Measurements from ENCODE around the gene TULP4. TPM values are rescaled to one million over a fixed set of nuclear protein-coding genes. Genes with fewer than 3 reads are reported as not detected.

Gene TULP4
- total RNA-seq, 1 donor from 2014 or later: 406 TPM

DNA sequence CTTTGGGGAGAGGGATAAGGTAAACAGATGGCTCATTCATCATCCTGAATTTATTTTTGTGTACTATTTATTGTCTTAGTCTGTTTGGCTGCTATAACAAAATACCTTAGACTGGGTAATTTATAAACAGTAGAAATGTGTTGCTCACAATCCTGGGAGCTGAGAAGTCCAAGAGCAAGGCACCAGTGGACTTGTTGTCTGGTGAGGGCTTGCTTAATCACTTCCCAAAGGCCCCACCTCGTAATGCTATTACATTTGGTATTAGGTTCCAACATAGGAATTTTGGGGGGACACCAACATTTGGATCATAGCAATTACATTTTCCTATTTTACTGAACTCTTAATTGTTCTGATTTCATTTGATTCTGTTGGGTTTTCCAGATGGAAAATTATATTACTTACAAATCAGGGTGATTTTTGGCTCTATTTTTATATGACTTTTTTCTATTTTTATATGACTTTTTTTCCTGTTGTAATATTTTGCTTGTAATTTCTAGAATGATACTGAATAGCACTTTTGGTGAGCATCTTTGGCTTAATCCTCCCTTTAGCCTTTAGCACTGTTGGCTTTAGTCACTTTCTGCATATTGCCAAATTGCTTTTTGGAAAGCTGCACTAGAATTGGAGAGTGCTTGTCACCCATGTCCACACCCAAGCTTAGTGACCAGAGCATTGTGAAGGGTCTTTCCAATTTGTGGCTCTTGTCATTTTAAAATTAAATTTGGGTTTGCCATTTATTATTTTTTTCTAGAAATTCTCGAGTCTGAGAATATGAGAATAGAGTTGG lies 43.7 kb upstream of the TULP4 start:
- Mint-ChIP-seq H3K36me3 (ENCODE audit: unreplicated experiment) (peaks cover 4% of the 10 kb centered on the region), H3K9me3 (ENCODE audit: unreplicated experiment) (peaks cover 2% of the 10 kb centered on the region), H3K27me3 (ENCODE audit: unreplicated experiment) (no peaks in the 10 kb centered on the region), H3K4me1 (ENCODE audit: low read depth, unreplicated experiment) (peaks cover 7% of the 10 kb centered on the region), H3K4me3 (ENCODE audit: unreplicated experiment) (no peak overlapping the region), H3K27ac (ENCODE audit: unreplicated experiment) (no peak overlapping the region)
- DNase-seq: no peak
- TF ChIP-seq, protein P1, sequence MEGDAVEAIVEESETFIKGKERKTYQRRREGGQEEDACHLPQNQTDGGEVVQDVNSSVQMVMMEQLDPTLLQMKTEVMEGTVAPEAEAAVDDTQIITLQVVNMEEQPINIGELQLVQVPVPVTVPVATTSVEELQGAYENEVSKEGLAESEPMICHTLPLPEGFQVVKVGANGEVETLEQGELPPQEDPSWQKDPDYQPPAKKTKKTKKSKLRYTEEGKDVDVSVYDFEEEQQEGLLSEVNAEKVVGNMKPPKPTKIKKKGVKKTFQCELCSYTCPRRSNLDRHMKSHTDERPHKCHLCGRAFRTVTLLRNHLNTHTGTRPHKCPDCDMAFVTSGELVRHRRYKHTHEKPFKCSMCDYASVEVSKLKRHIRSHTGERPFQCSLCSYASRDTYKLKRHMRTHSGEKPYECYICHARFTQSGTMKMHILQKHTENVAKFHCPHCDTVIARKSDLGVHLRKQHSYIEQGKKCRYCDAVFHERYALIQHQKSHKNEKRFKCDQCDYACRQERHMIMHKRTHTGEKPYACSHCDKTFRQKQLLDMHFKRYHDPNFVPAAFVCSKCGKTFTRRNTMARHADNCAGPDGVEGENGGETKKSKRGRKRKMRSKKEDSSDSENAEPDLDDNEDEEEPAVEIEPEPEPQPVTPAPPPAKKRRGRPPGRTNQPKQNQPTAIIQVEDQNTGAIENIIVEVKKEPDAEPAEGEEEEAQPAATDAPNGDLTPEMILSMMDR (IDR thresholded peaks at IDR 0.05; ENCODE audit: partially characterized antibody, unreplicated experiment): no peak

DNA sequence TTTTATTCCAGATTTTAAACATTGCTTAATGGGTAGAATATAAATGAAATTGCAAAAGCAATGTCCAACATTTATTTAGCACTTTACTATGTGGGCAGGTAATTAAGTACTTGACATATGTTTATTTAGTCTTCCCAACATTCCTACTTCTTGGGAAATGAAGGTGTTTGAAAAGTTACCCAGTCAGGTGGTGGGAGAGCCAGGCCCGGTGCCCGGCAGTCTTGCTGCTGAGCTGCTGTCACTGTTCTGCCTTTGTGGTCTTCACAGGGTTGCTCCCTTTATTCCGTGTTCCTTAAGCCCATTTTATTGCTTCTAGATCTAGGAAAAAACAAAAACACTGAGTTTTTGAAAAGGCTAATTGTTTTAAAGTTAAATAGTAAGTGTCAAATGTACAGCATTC lies 42.6 kb upstream of the TULP4 start:
- peaks cover 2% of the 10 kb centered on the region for H3K9me3 Mint-ChIP-seq (ENCODE audit: unreplicated experiment)
- peaks cover 5% of the 10 kb centered on the region for H3K36me3 Mint-ChIP-seq (ENCODE audit: unreplicated experiment)
- no peak overlapping the region for H3K4me3 Mint-ChIP-seq (ENCODE audit: unreplicated experiment)
- TF ChIP-seq, protein P1 (IDR thresholded peaks at IDR 0.05; ENCODE audit: partially characterized antibody, unreplicated experiment): no peak
- H3K27me3 Mint-ChIP-seq (ENCODE audit: unreplicated experiment): no peaks in the 10 kb centered on the region
- no peak for DNase-seq
- H3K4me1 Mint-ChIP-seq (ENCODE audit: low read depth, unreplicated experiment): peaks cover 7% of the 10 kb centered on the region
- no peak overlapping the region for H3K27ac Mint-ChIP-seq (ENCODE audit: unreplicated experiment)

DNA sequence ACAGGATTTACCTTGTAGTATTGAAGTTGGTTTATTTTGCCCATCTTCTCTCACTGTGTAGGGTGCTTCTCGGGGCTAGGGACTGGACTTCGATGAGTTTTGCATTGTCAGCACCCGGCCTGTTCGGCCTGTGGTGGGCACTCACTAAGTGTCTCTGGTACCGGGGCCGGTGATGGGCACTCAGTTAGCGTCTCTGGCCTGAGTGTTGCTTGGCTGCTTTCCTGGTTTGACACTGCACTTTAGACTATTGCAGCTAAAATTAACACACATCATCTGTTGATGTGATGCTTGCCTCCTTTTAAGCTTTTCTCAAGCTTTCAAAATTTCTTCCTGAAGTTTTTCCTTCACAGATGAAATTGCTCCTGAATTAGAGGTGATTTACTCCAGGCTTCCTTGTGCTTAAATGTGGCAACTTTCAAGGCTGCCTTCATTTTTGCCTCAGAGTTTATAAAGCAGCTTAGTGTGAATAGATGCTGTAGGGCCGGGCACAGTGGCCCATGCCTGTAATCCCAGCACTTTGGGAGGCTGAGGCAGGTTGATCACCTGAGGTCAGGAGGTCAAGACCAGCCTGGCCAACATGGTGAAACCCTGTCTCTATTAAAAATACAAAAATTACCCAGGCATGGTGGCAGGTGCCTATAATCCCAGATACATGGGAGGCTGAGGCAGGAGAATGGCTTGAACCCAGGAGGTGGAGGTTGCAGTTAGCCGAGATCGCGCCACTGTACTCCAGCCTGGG lies 41.7 kb upstream of the TULP4 start:
- TF ChIP-seq, protein P1 (IDR thresholded peaks at IDR 0.05; ENCODE audit: partially characterized antibody, unreplicated experiment): no peak
- peaks cover 7% of the 10 kb centered on the region for H3K4me1 Mint-ChIP-seq (ENCODE audit: low read depth, unreplicated experiment)
- no peak overlapping the region for H3K4me3 Mint-ChIP-seq (ENCODE audit: unreplicated experiment)
- no peak overlapping the region for H3K27ac Mint-ChIP-seq (ENCODE audit: unreplicated experiment)
- H3K9me3 Mint-ChIP-seq (ENCODE audit: unreplicated experiment): peaks cover 2% of the 10 kb centered on the region
- no peaks in the 10 kb centered on the region for H3K27me3 Mint-ChIP-seq (ENCODE audit: unreplicated experiment)
- no peak for DNase-seq
- peaks cover 9% of the 10 kb centered on the region for H3K36me3 Mint-ChIP-seq (ENCODE audit: unreplicated experiment)

DNA sequence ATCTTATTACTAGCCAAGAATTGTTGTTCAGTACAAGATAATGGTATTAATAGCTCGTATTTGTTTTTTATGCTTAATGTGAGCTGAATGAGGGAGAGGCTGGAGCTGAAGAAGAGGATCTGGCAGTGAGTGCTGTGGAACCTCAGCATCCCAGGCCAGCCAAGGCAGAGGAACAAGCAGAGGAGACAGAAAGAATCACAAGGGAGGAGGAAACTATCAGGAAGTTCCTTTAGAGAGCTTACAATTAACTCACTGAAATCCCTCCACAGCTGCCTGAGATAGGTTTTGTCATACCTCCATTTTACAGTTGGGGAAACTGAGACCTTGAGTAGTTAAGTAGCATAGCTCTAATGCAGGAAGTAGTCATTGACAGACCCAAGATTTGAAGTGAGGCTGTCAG lies 39.9 kb upstream of the TULP4 start:
- Mint-ChIP-seq H3K27ac (ENCODE audit: unreplicated experiment) (no peak overlapping the region), H3K36me3 (ENCODE audit: unreplicated experiment) (peaks cover 9% of the 10 kb centered on the region), H3K4me3 (ENCODE audit: unreplicated experiment) (no peak overlapping the region), H3K4me1 (ENCODE audit: low read depth, unreplicated experiment) (peaks cover 7% of the 10 kb centered on the region), H3K27me3 (ENCODE audit: unreplicated experiment) (no peaks in the 10 kb centered on the region), H3K9me3 (ENCODE audit: unreplicated experiment) (peaks cover 2% of the 10 kb centered on the region)
- no peak for DNase-seq
- TF ChIP-seq, protein P1 (IDR thresholded peaks at IDR 0.05; ENCODE audit: partially characterized antibody, unreplicated experiment): no peak

DNA sequence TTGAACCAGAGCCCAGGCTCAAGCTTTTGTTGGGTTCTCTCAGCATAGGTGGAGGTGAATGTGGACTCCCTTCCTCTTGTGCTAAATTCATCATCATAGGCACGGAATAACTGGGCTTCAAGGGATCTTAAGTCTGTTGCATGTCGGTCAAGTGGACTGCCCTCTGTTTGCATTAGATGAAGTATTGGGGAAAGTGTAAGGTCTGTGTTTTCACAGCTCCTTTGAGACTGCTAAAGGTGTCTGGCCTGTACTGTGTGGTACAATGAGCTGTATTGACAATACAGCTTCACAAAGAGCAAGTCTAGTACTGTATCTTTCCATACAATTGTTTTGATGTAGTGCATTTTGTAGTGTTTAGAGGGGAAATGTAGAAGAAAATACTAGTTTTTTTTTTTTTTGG lies 34.3 kb upstream of the TULP4 start:
- H3K36me3 Mint-ChIP-seq (ENCODE audit: unreplicated experiment): peaks cover 9% of the 10 kb centered on the region
- no peaks in the 10 kb centered on the region for H3K9me3 Mint-ChIP-seq (ENCODE audit: unreplicated experiment)
- H3K27me3 Mint-ChIP-seq (ENCODE audit: unreplicated experiment): no peaks in the 10 kb centered on the region
- no peak overlapping the region for H3K4me3 Mint-ChIP-seq (ENCODE audit: unreplicated experiment)
- H3K4me1 Mint-ChIP-seq (ENCODE audit: low read depth, unreplicated experiment): peaks cover 35% of the 10 kb centered on the region
- H3K27ac Mint-ChIP-seq (ENCODE audit: unreplicated experiment): peak overlapping the region; percentile 53
- DNase-seq: no peak
- TF ChIP-seq, protein P1 (IDR thresholded peaks at IDR 0.05; ENCODE audit: partially characterized antibody, unreplicated experiment): no peak
